GM12878 (cell line): ENCODE measurements around the gene ABHD17C. TPM values are rescaled to one million over a fixed set of nuclear protein-coding genes. Genes with fewer than 3 reads are reported as not detected.

Experiments used
- CBFB ChIP-seq: IDR thresholded peaks from 2 replicates; pipeline ENCODE4 v1.6.1; 2016; ENCODE audit warnings: antibody characterized with exemption, low read depth
- CEBPB ChIP-seq, 2 experiments: fragments of 150-350 bp in 1 of 2; IDR thresholded peaks; 2 replicates each; pipeline ENCODE4 v1.6.1; 2012 to 2014; ENCODE audit warnings: low read depth in 2 of 2, low read length in 2 of 2, borderline replicate concordance in 1 of 2, inconsistent platforms in 1 of 2
- CTCF ChIP-seq, 3 experiments: IDR thresholded peaks in 2 of 3; conservative IDR thresholded peaks in 1 of 3; 2 replicates each; pipeline ENCODE4 v1.5.1; 2011; ENCODE audit warnings: low read depth in 3 of 3, low read length in 3 of 3, mild to moderate bottlenecking in 3 of 3, control low read depth in 2 of 3, moderate library complexity in 2 of 3, inconsistent platforms in 1 of 3, mixed read lengths in 1 of 3; ENCODE audit not compliant: control insufficient read depth in 2 of 3, insufficient read depth in 1 of 3; ENCODE audit errors: extremely low read depth in 1 of 3
- HDAC6 ChIP-seq: fragments of 200-600 bp; sonication (generic); IDR thresholded peaks from one replicate; pipeline ENCODE4 v1.8.0; 2017; ENCODE audit warnings: antibody characterized with exemption; ENCODE audit not compliant: unreplicated experiment
- HDGF ChIP-seq: fragments of 450-650 bp; IDR thresholded peaks from 2 replicates; pipeline ENCODE4 v1.6.1; 2016; ENCODE audit warnings: antibody characterized with exemption
- MAX ChIP-seq: IDR thresholded peaks from 2 replicates; pipeline ENCODE4 v1.6.1; 2012; ENCODE audit warnings: low read depth, low read length, improper control_type of control experiment
- MLLT1 ChIP-seq: fragments of 450-650 bp; IDR thresholded peaks from 2 replicates; pipeline ENCODE4 v1.6.1; 2016; ENCODE audit warnings: mild to moderate bottlenecking
- NRF1 ChIP-seq: conservative IDR thresholded peaks from 2 replicates; pipeline ENCODE4 v1.6.1; 2011; ENCODE audit warnings: mild to moderate bottlenecking, low read depth, low read length, improper control_type of control experiment
- RB1 ChIP-seq: fragments of 450-650 bp; formaldehyde crosslinking; IDR thresholded peaks from 2 replicates; pipeline ENCODE4 v1.6.1; 2017; ENCODE audit warnings: mild to moderate bottlenecking, borderline replicate concordance
- RELA ChIP-seq: fragments of 450-650 bp; IDR thresholded peaks from 2 replicates; pipeline ENCODE4 v1.8.0; 2014; ENCODE audit warnings: borderline replicate concordance; ENCODE audit not compliant: partially characterized antibody
- polyA plus RNA-seq, 11 experiments: library from polyadenylated mRNA; depleted of rRNA in 4 of 11; unstranded in 6 of 11; stranded (reverse) in 5 of 11; fragments of >200 nt; fragmentation: Nextera tagmentation in 4 of 11; fragmentation: Illumina TruSeq in 1 of 11; extraction: Ambion mirVana in 4 of 11; extraction: Trizol in 1 of 11; gene quantifications; 1 replicate in 1 of 11; 2 replicates in 10 of 11; pipeline versions ENCODE4 v1.2.1 to v1.2.3, GENCODE V29; 2011 to 2016; ENCODE audit warnings: inconsistent platforms in 2 of 11, missing spikeins in 2 of 11, low read depth in 1 of 11
- total RNA-seq, 4 experiments: library from RNA; depleted of rRNA in 3 of 4; stranded (reverse); fragments of >200 nt in 3 of 4; fragmentation: Illumina TruSeq in 1 of 4; extraction: Trizol in 1 of 4; gene quantifications; 2 replicates each; pipeline versions ENCODE4 v1.2.1 to v1.2.3, GENCODE V29; 2013 to 2021

Gene ABHD17C
- total and polyA plus RNA-seq, 10 of the 15 experiments (the other 5 are each of a cell fraction or from before 2014, with no cell fraction given): 0.92 to 11.4 (median 5.5) TPM

GRCh38 chr15:80776420-80777045, 81.4 kb downstream of the ABHD17C start (continued):
- TF ChIP-seq NRF1 (no peak), RELA (peak; percentile 82), CTCF (IDR thresholded peaks at IDR 0.05 in 2 of 3, conservative IDR thresholded peaks at IDR 0.05 in 1 of 3; ENCODE audit: control insufficient read depth in 2 of 3, extremely low read depth in 1 of 3, insufficient read depth in 1 of 3, low read depth in 3 of 3, low read length in 3 of 3) (peak; percentile 86 to 94 (median 89)), HDAC6 (no peak), HDGF (no peak), CEBPB (IDR thresholded peaks at IDR 0.05; ENCODE audit: borderline replicate concordance in 1 of 2, low read depth in 2 of 2, low read length in 2 of 2) (no peak), MLLT1 (0 out of 2 replicates have a peak, but pooled peaks have one; percentile 44), MAX (no peak), CBFB (no peak), RB1 (0 out of 2 replicates have a peak, but pooled peaks have one; percentile 73)
